Measurements from ENCODE around the gene DCLK1.

GRCh38 chr13:35979361-35979951, 151.7 kb downstream of the DCLK1 start:
- TF ChIP-seq, protein P1, sequence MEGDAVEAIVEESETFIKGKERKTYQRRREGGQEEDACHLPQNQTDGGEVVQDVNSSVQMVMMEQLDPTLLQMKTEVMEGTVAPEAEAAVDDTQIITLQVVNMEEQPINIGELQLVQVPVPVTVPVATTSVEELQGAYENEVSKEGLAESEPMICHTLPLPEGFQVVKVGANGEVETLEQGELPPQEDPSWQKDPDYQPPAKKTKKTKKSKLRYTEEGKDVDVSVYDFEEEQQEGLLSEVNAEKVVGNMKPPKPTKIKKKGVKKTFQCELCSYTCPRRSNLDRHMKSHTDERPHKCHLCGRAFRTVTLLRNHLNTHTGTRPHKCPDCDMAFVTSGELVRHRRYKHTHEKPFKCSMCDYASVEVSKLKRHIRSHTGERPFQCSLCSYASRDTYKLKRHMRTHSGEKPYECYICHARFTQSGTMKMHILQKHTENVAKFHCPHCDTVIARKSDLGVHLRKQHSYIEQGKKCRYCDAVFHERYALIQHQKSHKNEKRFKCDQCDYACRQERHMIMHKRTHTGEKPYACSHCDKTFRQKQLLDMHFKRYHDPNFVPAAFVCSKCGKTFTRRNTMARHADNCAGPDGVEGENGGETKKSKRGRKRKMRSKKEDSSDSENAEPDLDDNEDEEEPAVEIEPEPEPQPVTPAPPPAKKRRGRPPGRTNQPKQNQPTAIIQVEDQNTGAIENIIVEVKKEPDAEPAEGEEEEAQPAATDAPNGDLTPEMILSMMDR (IDR thresholded peaks at IDR 0.05) = no peak
- peak in 2 of 3 donors; percentile 26 to 57 for TF ChIP-seq POLR2AphosphoS5 (IDR thresholded peaks at IDR 0.05)
